ENCODE results near the gene FAM234B.

FAM234B gene, protein sequence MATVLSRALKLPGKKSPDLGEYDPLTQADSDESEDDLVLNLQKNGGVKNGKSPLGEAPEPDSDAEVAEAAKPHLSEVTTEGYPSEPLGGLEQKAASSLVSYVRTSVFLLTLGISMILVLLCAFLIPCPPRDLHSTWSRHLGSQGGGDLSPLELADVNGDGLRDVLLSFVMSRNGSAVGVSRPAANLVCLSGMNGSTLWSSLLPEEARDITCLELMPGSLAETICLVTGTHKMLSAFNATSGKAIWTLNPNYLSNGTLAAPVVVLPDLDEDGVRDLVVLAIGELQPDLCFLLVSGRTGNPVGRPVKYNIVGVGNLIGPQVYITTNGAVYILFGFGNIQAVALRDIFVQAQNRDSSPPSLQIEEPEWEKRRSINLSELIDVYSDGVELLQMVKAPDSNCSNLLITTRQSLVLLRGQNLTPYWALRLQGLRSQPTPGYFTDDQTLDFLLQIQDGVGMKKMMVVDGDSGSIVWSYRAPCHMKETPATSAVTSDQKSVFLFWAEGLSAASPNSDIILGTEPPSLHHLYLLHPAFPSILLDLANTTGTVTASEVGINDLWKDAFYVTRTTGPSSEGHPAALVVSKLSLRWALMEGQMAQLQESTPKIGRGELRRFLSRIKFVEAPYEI

DNA sequence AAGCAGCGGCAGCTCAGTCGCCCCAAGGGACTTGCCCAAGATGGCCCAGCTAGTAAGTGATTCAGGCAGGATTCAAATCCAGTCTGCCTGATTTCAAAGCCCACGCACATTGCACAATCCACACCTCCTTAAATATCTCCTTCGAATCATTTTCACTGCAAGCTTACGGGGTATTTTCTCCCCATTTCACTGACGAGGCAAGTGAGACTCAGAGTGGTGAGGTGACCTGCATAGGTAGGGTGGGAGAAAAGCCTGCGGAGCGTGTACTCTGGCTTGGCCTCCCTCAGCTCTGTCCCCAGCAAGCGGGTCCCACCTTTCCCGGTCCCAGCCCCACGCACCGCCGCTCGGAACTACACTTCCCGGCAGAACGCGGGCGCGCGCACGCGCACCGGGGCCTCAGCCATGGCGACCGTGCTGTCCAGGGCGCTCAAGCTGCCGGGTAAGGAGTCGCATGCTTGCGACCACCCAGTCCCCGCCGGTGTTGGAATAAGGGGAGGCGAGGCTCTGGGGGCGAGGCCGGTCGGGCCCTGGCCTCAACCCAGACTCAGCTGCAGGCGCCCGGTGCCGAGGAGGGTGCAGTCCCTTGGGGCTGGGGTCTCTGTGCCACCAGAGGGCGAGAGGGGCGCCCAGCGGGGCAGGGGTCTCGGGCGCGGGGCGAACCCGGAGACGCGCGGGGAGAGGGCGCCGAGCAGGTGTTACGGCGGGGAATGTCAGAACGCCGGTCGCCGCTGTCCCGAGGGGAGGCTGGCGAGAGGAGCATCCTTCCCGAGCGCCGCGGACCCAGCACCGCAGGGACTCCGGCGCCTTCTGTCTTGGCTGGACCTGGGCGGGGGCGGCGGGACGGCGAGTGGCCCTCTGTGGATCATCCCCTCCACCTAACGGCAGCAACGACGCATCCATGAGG lies at the start of gene FAM234B:
Gene FAM234B (plus strand): TSS at position 380 of the 904 bp plus-strand sequence. CDS start 23 bp downstream, at position 403.
- DNase-seq = peak; percentile 74

DNA sequence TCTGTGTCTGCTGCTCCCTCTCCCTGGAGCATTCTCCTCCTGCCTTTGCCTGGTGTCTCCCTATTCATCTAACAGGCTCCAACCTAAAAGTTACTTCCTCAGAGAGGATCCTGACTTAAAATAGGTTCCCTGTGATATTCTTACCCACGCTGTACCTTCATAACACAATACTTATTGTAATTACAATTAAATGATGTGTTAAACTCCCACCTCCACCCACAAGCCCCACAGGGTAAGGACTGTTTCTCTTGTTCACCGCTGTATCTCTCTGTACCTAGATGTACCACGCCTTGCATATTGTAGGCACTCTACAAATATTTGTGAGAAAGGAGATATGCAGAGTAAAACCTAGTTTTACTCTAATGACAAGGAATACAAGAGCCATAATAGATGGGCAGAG lies 49.1 kb upstream of the FAM234B start:
- no peak for DNase-seq

DNA sequence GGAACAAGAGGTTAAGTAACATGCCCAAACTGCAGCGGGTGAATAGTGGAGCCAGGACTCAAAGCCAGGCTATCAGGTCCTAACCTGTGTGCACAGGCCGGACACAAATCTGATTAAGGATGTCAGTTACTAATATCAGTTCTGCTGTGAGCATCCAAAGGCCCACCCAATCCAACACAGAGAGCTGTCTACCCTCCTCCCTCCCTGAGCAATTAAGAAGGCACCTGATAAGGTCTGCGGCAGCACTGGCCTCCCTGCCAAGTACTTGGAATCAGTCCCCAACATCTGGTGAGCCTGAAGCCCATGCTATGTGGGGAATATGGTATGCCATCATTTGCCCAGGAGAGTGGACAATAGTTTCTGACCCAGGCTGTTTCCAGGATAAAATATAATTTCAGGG lies 48.0 kb upstream of the FAM234B start:
- DNase-seq = no peak

DNA sequence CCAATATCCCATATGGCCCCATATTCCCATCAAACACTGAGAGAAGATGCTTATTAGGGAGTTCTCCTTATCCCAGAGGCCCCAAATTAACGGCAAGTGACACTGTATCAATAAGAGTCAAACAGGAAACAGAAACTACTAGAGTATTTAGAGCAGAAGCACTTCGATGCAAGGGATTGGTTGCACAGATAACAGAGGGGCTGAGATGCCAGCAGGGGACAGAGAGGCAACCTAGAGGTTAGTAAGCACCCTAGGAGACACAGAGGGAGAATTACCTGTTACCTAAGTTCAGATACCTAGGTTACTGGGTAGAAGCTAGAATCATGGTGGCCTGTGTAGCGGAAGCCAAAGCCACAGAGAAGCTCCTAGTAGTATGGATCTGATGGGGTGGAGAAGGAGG lies 47.0 kb upstream of the FAM234B start:
- DNase-seq = no peak

DNA sequence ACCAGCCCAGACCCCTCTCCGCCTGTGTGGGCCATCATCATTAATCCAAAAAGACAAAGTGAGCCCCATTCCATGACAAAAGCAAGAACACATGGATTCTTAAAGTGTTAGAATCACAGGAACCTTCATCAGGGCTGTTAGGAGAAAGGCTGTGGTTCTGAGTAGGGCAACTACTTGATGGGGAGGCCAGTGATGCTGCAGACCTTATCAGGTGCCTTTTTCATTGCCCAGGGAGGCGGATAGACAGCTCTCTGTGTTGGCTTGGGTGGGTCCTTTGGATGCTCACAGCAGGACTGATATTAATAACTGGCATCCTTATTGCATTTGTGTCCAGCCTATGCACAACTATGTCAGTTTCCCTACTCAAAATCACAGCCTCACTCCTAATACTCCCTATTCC lies 46.4 kb upstream of the FAM234B start:
- no peak for DNase-seq

DNA sequence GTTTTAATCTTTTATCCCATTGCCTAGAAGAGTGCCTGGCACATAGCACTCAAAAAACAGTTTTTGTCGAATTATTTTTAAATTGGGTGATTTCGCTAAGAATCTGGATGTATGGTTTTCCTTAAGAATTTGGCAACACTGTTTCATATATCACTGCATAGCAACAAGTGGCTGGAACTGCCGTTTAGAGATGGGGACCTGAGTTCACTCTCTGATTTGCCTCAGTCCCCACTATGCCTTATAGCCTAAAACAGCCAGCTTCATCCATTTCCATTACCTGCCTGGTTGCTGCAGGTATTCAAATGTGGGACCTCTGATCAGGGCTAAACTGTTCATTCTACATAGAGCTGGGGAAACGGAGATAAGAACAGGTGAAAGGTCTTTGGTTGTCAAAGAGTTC lies 45.9 kb upstream of the FAM234B start:
- no peak for DNase-seq

DNA sequence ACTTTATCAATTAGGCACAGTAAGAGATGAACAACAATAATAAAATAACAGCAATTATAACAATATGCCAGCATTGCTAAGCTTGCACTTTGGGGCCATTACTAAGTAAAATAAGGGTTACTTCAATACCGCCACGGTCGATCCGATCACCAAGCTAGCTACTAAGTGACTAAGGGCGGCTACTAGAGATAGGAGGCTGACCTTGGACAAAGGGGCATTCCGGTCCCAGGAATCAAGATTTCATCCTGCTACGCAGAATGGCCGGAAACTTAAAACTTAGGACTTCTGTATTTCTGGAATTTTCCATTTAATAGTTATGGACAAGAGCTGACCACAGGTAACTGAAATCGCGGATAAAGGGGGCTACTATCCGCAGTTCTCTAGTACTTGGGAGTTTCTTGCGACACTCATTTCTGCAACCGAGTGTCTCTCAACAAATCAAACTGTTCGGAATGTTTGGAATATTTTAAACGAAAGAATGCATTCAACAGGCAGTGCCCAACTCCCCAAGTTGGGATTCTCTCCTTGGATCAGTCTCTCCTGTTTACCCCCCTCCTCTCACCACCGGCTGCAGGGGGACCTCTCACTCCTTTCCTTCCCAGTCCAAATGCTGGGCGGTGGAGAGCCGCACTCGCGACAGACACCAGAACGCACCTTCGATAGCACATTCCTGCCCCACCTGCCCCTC lies 44.8 kb upstream of the FAM234B start:
- DNase-seq = no peak

DNA sequence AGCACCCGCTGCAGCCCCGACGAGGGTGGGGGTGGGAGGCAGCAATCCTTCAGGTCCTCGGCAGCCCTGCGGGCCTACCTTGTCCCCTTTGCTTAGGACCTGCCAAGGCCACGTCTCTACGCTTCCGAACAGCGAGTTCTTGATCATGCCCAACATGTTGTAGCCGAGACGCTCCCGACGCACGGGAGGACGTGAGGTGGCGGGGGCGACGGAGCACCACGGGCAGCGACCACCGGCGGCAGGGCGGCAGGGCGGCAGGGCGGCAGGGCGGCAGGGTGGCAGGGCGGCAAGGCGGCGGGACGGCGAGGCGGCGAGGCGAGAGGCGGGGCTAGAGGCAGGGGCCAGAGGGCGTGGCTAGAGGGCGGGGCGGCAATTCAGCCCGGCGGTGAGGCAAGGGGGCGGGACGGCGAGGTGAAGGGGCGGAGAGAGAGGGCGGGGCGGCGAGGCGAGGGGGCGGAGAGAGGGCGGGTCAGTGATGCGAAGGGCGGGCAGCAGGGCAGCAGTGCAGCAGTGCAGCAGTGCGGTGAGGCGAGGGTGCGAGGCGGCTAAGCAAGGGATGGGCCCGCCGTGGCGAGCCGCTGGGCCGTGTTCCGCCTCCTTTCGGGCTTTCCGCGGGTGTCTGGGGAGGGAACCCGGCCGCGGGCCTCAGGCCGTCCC lies 44.1 kb upstream of the FAM234B start, which contains the start of gene HEBP1:
Gene HEBP1 (minus strand): TSS at position 307 of the 657 bp plus-strand sequence. CDS start 151 bp downstream, at position 156.
- DNase-seq = peak; percentile 86

DNA sequence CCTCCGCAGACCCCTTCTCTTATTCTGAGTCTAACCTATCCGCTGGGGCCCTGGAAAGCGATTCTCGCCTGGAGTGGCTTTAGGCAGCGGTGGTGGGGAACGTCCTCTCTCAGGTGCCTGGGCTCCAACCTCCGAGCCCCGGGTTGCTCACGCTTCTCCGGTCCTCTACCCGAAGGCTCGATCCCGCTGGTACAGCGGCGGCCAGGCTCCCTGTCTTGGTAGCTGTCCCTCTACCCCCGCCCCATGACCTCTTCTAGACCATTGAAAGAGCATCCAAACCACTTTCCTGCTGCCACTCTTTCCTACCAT lies 43.6 kb upstream of the FAM234B start:
- peak; percentile 67 for DNase-seq

DNA sequence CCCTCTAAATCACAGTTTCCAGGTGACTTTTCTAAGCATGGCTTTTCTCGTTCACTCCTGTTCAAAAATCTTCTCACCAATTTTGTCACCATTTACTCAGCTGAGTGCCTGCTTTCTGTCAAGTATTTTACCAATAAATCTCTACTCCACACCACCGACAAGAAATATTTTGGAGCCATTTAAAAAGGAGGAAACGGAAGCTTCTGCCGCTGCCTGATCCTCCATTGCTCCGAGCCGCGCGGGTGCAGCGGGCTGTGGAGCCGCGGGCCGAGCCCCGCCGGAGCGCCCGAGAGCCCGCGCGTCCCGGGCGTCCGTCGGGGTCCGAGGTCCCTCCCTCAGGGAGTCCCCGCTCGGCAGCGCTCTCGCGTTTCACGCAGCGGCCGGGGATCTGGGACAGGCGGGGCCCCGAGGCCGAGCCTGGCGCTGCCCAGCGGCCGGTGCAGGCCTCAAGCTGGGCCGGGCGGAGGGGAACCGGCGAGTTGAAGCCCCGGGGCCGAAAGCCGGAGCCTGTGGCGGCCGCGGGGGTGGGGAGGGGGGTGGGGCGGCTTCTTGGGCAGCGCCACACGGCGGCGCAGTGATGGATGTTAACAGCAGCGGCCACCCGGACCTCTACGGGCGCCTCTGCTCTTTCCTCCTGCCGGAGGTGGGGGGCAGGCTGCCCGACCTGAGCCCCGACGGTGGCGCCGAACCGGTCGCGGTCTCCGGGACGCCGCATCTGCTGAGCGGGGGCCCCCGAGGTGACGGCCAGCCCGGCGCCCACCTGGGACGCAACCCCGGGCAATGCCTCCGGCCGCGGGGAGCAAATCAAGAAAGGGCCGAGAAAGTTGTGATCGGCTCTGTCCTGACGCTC lies 43.0 kb upstream of the FAM234B start:
- peak; percentile 72 for DNase-seq

DNA sequence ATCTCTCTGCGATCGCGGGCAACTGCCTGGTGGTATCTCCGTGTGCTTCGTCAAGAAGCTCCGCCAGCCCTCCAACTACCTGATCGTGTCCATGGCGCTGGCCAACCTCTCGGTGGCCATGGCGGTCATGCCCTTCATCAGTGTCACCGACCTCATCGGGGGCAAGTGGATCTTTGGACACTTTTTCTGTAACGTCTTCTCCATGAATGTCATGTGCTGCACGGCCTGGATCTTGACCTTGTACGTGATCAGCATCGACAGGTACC lies 42.5 kb upstream of the FAM234B start:
- DNase-seq = no peak

DNA sequence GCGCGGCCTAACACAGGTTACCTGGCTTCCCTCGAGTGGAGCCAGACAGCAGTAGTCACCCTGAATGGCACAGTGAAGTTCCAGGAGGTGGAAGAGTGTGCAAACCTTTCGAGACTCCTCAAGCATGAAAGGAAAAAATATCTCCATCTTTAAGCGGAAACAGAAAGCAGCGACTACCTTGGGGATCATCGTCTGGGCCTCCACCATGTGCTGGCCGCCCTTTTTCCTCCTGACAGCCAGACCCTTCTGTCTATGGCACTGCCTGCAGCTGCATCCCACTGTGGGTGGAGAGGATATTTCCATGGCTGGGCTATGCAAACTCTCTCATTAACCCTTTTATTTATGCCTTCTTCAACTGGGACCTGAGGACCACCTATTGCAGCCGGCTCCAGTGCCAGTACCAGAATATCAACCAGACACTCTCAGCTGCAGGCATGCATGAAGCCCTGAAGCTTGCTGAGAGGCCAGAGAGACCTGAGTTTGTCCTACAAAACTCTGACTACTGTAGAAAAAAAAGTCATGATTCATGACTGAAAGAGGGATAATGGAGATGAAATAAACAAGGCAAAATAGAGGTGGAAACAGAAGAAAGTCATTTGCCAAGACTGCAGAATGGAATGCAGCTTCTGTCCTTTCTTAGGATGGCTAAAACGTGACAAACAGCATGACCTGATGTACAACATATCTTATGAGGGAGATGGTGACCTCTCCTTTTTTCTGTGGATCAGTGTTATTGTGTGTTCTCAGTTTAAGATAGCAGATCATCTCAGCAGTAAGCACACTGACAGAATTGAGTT lies 41.7 kb upstream of the FAM234B start:
- no peak for DNase-seq

DNA sequence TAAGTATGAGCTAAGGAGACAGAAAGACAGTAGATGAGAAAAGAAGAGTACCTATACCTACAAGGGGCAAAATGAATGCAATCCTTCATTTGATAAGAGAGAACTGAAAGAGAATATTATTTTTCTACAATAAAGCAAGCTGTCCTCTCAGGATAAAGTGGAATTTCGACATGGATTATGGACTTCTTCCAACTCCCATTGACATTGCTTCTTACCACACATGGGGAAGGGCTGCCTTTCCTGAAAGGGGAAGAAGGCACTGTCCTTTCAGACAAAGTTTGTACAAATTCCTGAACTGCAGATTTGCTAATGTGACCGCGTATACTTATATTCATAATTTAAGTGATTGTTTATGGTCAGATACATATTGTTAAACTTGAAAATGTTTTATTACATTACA lies 39.8 kb upstream of the FAM234B start:
- DNase-seq = no peak

DNA sequence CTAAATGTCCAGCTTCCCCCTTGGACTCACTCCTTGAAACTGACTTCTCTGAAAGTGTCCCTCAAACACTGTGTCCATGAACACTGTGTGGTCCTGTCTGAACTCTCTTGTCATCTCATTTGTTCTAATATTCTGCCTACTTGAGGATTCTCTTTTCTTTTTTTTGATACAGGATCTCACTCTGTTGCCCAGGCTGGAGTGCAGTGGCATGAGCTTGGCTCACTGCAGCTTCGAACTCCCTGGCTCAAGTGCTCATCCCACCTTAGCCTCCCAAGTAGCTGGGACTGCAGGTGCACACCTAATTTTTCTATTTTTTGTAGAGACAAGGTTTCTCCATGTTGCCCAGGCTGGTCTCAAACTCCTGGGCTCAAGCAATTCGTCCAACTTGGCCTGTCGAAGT lies 39.2 kb upstream of the FAM234B start:
- no peak for DNase-seq

DNA sequence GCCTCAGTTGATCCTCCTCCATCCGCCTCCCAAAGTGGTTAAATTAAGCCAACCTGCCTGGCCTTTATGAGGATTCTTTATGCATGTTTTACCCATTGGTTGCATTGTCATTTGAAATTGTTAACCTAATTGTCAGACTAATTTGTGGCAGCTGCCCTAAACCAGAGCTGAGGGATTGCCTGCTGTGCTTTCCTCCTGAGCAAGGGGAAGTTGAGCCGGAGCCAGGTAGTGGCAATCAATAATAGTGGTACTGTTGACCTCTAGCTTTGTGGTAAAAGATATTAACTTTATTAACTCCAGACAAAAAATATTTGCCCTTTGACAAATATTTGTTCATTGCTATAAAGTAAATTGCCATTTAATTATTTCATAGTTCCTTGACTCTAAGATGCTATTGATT lies 38.5 kb upstream of the FAM234B start:
- DNase-seq = peak; percentile 53

DNA sequence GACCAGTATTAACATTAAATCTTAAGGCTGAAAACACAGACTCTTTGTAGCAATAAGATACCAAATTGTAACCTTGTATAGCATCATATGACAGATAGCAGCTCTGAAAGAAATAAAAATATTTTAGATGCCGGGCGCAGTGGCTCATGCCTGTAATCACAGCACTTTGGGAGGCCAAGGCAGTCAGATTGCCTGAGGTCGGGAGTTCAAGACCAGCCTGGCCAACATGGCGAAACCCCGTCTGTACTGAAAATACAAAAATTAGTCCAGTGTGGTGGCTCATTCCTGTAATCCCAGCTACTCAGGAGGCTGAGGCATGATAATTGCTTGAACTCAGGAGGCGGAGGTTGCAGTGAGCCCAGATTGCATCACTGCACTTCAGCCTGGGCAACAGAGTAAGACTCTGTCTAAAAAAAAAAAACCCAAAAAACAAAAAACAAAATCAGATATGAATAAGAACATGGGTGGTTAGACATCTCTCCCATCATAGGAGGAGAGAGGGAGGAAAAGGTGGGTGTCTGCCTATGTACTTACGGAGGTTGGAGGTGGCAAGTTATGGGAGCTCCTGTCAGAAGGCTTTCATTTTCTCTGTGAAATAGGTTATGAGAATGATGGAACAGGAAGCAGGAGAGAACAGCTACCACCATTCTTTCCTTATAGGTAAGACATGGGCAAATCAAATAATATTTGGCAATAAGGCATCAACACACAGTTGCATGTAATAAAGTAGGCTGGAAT lies 36.5 kb upstream of the FAM234B start:
- no peak for DNase-seq

DNA sequence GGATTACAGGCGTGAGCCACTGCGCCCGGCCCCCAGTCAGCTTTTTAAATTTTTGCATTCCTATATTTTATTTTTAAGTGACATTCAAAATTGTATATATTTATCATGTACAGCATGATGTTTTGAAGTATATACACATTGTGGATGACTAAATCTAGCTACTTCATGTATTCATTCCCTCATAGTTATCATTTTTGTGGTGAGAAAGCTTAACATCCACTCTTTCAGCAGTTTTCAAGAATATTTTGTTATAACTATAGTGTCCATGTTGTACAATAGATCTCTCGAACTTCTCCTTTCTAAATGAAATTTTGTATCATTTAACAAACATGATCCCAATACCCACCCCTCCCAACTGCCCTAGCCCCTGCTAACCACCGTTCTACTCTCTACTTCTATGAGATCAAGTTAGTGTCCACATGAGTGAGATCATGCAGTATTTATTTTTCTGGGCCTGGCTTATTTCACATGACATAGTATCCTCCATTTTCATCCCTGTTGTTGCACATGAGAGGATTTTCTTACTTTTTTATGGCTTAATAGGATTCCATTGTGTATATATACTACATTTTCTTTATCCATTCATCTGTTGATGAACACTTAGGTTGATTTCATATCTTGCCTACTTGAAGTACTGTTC lies 35.3 kb upstream of the FAM234B start:
- DNase-seq = no peak

DNA sequence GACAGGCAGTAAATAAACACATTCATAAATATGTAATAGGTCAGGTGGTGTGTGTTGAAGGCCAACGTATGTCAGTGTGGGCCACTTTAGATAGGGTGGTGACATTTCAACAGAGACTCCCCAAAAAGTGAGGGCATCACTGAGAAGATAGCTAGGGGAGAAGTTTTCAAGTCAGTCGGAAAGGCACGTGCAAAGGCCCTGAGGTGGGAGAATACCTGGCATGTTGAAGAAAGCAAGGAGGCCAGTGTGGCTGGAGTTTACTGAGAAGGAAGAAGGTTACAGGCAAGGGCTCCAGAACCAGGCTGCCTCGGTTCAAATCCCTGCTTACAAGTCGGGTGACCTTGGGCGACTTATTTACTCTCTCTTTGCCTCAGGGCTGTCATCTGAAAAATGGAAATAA lies 33.1 kb upstream of the FAM234B start:
- DNase-seq = no peak

DNA sequence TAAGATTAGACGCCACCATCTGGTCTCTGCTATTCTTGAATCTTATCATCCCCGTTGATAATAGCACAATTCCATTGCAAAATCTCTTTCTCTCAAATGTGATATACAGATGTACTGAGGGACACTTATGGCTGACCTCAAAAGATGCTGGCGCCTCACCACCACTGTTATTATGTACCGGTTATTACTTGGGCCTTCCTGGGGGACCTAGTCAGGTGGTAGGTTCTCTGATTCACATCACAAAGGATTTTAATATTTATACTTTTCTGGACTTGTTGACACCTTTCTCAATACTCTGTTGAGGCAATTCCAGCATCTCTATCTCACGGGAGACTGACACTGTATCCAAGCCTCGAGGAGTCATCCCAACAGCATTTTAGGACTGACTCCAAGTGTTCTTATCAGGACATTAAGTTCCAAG lies 21.3 kb upstream of the FAM234B start:
- DNase-seq = no peak
